ENCODE data around the gene PDZRN3.

- no peak for TF ChIP-seq ELF4 (IDR thresholded peaks at IDR 0.05)
- TF ChIP-seq NFRKB (IDR thresholded peaks at IDR 0.05), result no peak
- no peak for TF ChIP-seq SUZ12 (IDR thresholded peaks at IDR 0.05)
- no peak for TF ChIP-seq SP1 (IDR thresholded peaks at IDR 0.05)
- no peak for TF ChIP-seq TARDBP (IDR thresholded peaks at IDR 0.05)
- no peak for TF ChIP-seq ARNT (IDR thresholded peaks at IDR 0.05)
- TF ChIP-seq FOXM1 (IDR thresholded peaks at IDR 0.05; ENCODE audit: borderline replicate concordance), result no peak
- no peak for TF ChIP-seq BHLHE40 (IDR thresholded peaks at IDR 0.05; ENCODE audit: borderline replicate concordance)
- TF ChIP-seq HDGF (IDR thresholded peaks at IDR 0.05; ENCODE audit: borderline replicate concordance), result no peak
- TF ChIP-seq FOXA1 (IDR thresholded peaks at IDR 0.05), result no peak
- no peak for TF ChIP-seq FOXK2 (IDR thresholded peaks at IDR 0.05)
- no peak for TF ChIP-seq L3MBTL2 (conservative IDR thresholded peaks at IDR 0.05)
Observed at GRCh38 chr3:73415118-73415517, 209.6 kb downstream of the PDZRN3 start.
